Activated B cell treated with CpG ODN at 0.5 μM for 24 hours (primary cell): ENCODE results near the gene CAMTA1. TPM values are rescaled to one million over a fixed set of nuclear protein-coding genes. Genes with fewer than 3 reads are reported as not detected.

Source experiments
- ATAC-seq: fragments of 200-7000 bp; cut with Tn5 transposase; one replicate; pipeline ENCODE4 v1.10.0; 2021; ENCODE audit warnings: low read depth, mild to moderate bottlenecking, moderate library complexity
- CTCF ChIA-PET: fragments of 350-600 bp; sonication (Branson Sonifier 250); formaldehyde crosslinking; loops from one replicate; lab custom pipeline; 2021; ENCODE audit warnings: antibody characterized with exemption; lab: Charles Lee
- POLR2A ChIA-PET: fragments of 350-600 bp; sonication (Branson Sonifier 250); formaldehyde crosslinking; loops from one replicate; lab custom pipeline; 2021; ENCODE audit warnings: antibody characterized with exemption; lab: Charles Lee
- DNase-seq: peaks from one replicate; pipeline ENCODE4 v3.0.0; 2022
- H3K27ac Mint-ChIP-seq: one replicate; pipeline ENCODE4 v1.8.0; 2020; ENCODE audit warnings: mixed read lengths
- H3K27me3 Mint-ChIP-seq: one replicate; pipeline ENCODE4 v1.8.0; 2021; ENCODE audit warnings: mixed read lengths
- H3K36me3 Mint-ChIP-seq: one replicate; pipeline ENCODE4 v1.8.0; 2021; ENCODE audit warnings: low read depth, mixed read lengths
- H3K4me1 Mint-ChIP-seq: one replicate; pipeline ENCODE4 v1.8.0; 2021; ENCODE audit warnings: mixed read lengths
- H3K4me3 Mint-ChIP-seq: one replicate; pipeline ENCODE4 v1.8.0; 2020; ENCODE audit warnings: mild to moderate bottlenecking, mixed read lengths
- H3K9me3 Mint-ChIP-seq: one replicate; pipeline ENCODE4 v1.8.0; 2020; ENCODE audit warnings: mixed read lengths
- intact Hi-C: fragments of 100-400 bp; cut with micrococcal nuclease; formaldehyde crosslinking; loops from one replicate; pipeline ENCODE4 v1.15.1; 2024
- total RNA-seq: library from RNA; stranded (reverse); gene quantifications from 2 replicates; pipeline ENCODE4 v1.2.3, GENCODE V29; 2022
- TF ChIP-seq, protein P1 (sequence below): fragments of 200-600 bp; IDR thresholded peaks from one replicate; pipeline ENCODE4 v1.8.0; 2022; ENCODE audit warnings: antibody characterized with exemption, mild to moderate bottlenecking

CAMTA1 gene
- total RNA-seq, 1 donor from 2014 or later = 49.8 TPM

DNA sequence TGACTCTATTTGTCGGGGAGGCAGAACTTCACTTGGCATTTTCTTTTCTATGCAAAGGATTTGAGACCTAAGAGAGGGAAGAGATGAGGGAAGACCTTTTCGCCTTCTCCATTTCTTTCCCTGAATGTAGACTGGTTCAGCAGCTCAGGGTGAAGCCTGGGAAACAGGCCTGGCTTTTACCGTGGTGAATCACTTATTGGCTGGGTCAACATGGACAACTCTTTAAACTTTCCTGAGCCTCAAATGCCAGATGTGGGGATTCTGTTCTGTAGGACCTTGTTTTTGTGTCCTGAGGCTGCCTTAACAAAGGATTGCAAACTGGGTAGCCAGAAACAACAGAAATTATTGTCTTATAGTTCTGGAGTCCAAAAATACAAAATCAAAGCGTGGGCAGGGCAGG is 530.1 kb downstream of the CAMTA1 start:
- peaks cover 13% of the 10 kb centered on the region for H3K27me3 Mint-ChIP-seq
- H3K27ac Mint-ChIP-seq = no peak overlapping the region
- POLR2A ChIA-PET = no interaction called here
- CTCF ChIA-PET = no interaction called here
- no peaks in the 10 kb centered on the region for H3K4me1 Mint-ChIP-seq
- TF ChIP-seq, protein P1, sequence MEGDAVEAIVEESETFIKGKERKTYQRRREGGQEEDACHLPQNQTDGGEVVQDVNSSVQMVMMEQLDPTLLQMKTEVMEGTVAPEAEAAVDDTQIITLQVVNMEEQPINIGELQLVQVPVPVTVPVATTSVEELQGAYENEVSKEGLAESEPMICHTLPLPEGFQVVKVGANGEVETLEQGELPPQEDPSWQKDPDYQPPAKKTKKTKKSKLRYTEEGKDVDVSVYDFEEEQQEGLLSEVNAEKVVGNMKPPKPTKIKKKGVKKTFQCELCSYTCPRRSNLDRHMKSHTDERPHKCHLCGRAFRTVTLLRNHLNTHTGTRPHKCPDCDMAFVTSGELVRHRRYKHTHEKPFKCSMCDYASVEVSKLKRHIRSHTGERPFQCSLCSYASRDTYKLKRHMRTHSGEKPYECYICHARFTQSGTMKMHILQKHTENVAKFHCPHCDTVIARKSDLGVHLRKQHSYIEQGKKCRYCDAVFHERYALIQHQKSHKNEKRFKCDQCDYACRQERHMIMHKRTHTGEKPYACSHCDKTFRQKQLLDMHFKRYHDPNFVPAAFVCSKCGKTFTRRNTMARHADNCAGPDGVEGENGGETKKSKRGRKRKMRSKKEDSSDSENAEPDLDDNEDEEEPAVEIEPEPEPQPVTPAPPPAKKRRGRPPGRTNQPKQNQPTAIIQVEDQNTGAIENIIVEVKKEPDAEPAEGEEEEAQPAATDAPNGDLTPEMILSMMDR = no peak
- H3K36me3 Mint-ChIP-seq = no peaks in the 10 kb centered on the region
- ATAC-seq = no peak
- no peak overlapping the region for H3K4me3 Mint-ChIP-seq
- no peaks in the 10 kb centered on the region for H3K9me3 Mint-ChIP-seq
- DNase-seq = no peak
- intact Hi-C loops = no loop called here

DNA sequence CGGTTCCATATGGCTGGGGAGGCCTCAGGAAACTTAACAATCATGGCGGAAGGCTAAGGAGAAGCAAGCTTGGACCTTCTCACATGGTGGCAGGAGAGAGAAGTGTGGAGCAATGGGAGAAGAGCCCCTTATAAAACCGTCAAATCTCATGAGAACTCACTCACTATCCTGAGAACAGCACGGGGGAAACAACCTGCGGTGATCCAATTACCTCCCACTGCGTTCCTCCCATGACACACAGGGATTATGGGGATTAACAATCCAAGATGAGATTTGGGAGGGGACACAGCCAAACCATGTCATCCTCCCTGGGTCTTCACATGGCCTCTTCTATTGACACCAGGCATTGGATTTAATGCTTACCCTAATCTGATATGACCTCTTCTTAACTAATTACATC is 530.7 kb downstream of the CAMTA1 start:
- Mint-ChIP-seq H3K9me3 (no peaks in the 10 kb centered on the region), H3K4me3 (no peak overlapping the region), H3K27ac (no peak overlapping the region), H3K4me1 (no peaks in the 10 kb centered on the region), H3K36me3 (no peaks in the 10 kb centered on the region), H3K27me3 (peaks cover 13% of the 10 kb centered on the region)
- ChIA-PET CTCF (no interaction called here), POLR2A (no interaction called here)
- DNase-seq (no peak), ATAC-seq (no peak)
- intact Hi-C loops = no loop called here
- TF ChIP-seq, protein P1 = no peak

DNA sequence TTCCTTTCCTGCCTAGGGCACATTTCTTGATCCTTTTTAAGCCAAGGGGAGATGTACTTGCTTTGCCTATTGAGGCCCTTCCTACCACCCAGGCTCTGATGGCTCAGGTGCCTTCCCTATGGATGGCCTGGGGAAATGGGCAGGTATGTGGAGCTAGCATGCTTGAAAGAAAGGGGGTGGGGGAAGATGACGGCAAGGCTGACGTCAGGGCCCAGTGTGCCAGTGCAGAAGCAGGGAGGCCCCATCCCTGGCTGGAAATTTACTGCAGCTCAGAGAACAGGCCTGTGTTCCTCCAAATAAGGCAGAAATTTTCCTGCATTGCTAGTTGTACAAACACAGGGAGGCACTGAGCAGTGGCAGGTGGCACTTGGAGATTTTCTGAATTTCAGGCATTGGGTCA is 532.6 kb downstream of the CAMTA1 start:
- ChIA-PET CTCF (no interaction called here), POLR2A (no interaction called here)
- intact Hi-C loops = no loop called here
- Mint-ChIP-seq H3K27ac (no peak overlapping the region), H3K9me3 (no peaks in the 10 kb centered on the region), H3K27me3 (peaks cover 11% of the 10 kb centered on the region), H3K4me3 (no peak overlapping the region), H3K36me3 (no peaks in the 10 kb centered on the region), H3K4me1 (no peaks in the 10 kb centered on the region)
- DNase-seq (no peak), ATAC-seq (no peak)
- TF ChIP-seq, protein P1 = no peak

DNA sequence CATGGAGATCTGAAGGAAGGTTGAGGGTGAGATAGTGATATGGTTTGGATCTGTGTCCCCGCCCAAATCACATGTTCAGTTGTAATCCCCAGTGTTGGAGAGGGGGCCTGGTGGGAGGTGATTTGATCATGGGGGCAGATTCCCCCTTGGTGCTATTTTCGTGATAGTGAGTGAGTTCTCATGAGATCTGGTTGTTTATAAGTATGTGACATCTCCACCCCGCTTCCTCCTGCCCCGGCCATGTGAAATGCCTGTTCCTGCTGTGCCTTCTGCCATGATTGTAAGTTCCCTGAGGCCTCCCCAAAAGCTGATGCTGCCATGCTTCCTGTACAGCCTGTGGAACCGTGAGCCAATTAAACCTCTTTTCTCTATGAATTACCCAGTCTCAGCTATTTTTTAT is 533.9 kb downstream of the CAMTA1 start:
- H3K4me3 Mint-ChIP-seq = no peak overlapping the region
- DNase-seq (no peak), ATAC-seq (no peak)
- H3K36me3 Mint-ChIP-seq = no peaks in the 10 kb centered on the region
- intact Hi-C loops = no loop called here
- POLR2A ChIA-PET = no interaction called here
- TF ChIP-seq, protein P1 = no peak
- no peaks in the 10 kb centered on the region for H3K9me3 Mint-ChIP-seq
- peaks cover 6% of the 10 kb centered on the region for H3K27me3 Mint-ChIP-seq
- no peak overlapping the region for H3K27ac Mint-ChIP-seq
- H3K4me1 Mint-ChIP-seq = no peaks in the 10 kb centered on the region
- CTCF ChIA-PET = no interaction called here

DNA sequence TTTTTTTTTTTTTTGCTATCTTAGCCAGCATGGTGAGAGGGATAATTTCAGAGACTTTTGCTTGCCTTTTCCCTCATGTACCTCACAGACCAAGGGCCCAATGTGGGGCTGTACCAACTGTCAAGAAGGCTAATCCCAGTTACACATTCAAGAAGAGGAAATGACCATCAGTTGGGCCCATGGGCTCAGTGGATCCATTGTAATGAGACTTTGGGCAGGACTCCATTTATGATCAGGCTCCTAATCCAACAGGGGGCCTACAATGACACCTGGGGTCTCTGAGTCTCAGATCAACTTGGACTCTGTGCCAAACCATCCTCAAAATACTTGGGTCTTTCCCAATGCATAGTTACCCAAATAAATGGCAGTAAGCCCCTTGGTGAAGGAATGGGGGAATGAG is 535.4 kb downstream of the CAMTA1 start:
- Mint-ChIP-seq H3K9me3 (no peaks in the 10 kb centered on the region), H3K4me3 (no peak overlapping the region), H3K27me3 (peaks cover 14% of the 10 kb centered on the region), H3K36me3 (no peaks in the 10 kb centered on the region), H3K27ac (no peak overlapping the region), H3K4me1 (no peaks in the 10 kb centered on the region)
- DNase-seq (no peak), ATAC-seq (no peak)
- intact Hi-C loops = no loop called here
- POLR2A ChIA-PET = no interaction called here
- CTCF ChIA-PET = no interaction called here
- TF ChIP-seq, protein P1 = no peak
